ENCODE results near the gene DAB1. TPM values are rescaled to one million over a fixed set of nuclear protein-coding genes. Genes with fewer than 3 reads are reported as not detected.

Gene DAB1
- total and polyA plus RNA-seq, 10 of the 15 experiments (the other 5 are each of a cell fraction or from before 2014, with no cell fraction given) = 0.02 to 0.10 (median 0.03) TPM; not detected in 5

GRCh38 chr1:57262472-57262871, 161.4 kb downstream of the DAB1 start:
- H3K4me2 ChIP-seq (ENCODE audit: control insufficient read depth, insufficient read depth) = no peak overlapping the region
- H3K9me3 ChIP-seq (replicated peaks; ENCODE audit: control insufficient read depth, insufficient read depth, low read length) = no peaks in the 10 kb centered on the region
- TF ChIP-seq E2F4 (IDR thresholded peaks at IDR 0.05; ENCODE audit: low read depth, low read length) = no peak
- no peak for TF ChIP-seq RUNX3 (IDR thresholded peaks at IDR 0.05; ENCODE audit: low read length)
- TF ChIP-seq EP300 (IDR thresholded peaks at IDR 0.05; ENCODE audit: borderline replicate concordance in 1 of 2, control insufficient read depth in 1 of 2, low read depth in 2 of 2, low read length in 2 of 2) = no peak
- no peak for TF ChIP-seq NR2C2 (IDR thresholded peaks at IDR 0.05; ENCODE audit: borderline replicate concordance, control insufficient read depth, insufficient read length, low read depth)
- no peak for TF ChIP-seq KAT2A (conservative IDR thresholded peaks at IDR 0.05; ENCODE audit: control insufficient read depth, low read depth, low read length)
- TF ChIP-seq RBBP5 (conservative IDR thresholded peaks at IDR 0.05) = no peak
- TF ChIP-seq ZBTB4 (CRISPR knock-in tag; IDR thresholded peaks at IDR 0.05) = no peak
- no peak for TF ChIP-seq JUND (IDR thresholded peaks at IDR 0.05; ENCODE audit: low read depth, low read length)
- no peak for TF ChIP-seq WRNIP1 (IDR thresholded peaks at IDR 0.05; ENCODE audit: borderline replicate concordance, low read depth, low read length)
- TF ChIP-seq IRF4 (IDR thresholded peaks at IDR 0.05; ENCODE audit: low read depth, low read length) = no peak
- TF ChIP-seq, protein P1, sequence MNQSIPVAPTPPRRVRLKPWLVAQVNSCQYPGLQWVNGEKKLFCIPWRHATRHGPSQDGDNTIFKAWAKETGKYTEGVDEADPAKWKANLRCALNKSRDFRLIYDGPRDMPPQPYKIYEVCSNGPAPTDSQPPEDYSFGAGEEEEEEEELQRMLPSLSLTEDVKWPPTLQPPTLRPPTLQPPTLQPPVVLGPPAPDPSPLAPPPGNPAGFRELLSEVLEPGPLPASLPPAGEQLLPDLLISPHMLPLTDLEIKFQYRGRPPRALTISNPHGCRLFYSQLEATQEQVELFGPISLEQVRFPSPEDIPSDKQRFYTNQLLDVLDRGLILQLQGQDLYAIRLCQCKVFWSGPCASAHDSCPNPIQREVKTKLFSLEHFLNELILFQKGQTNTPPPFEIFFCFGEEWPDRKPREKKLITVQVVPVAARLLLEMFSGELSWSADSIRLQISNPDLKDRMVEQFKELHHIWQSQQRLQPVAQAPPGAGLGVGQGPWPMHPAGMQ (IDR thresholded peaks at IDR 0.05; ENCODE audit: borderline replicate concordance) = no peak
- no peak for TF ChIP-seq FOS (IDR thresholded peaks at IDR 0.05; ENCODE audit: borderline replicate concordance, extremely low read depth, insufficient read length)
- no peak for TF ChIP-seq ZNF24 (IDR thresholded peaks at IDR 0.05)
- TF ChIP-seq RELA (IDR thresholded peaks at IDR 0.05; ENCODE audit: borderline replicate concordance, partially characterized antibody) = no peak
- TF ChIP-seq ZNF207 (IDR thresholded peaks at IDR 0.05; ENCODE audit: borderline replicate concordance) = no peak
- no peak for TF ChIP-seq ZNF217 (IDR thresholded peaks at IDR 0.05)
- TF ChIP-seq SUZ12 (IDR thresholded peaks at IDR 0.05; ENCODE audit: unreplicated experiment) = no peak
- no peaks in the 10 kb centered on the region for H4K20me1 ChIP-seq (ENCODE audit: control insufficient read depth, insufficient read depth)
- ChIA-PET RAD21 (ENCODE audit: unreplicated experiment) (no interaction called here), POLR2A (no interaction called here), SMC1A (ENCODE audit: uncharacterized antibody, unreplicated experiment) (no interaction called here), CTCF (no interaction called here)
- ATAC-seq = no peak
- no peak overlapping the region for H3K9ac ChIP-seq (ENCODE audit: control insufficient read depth, insufficient read depth, low read length)
- no peak overlapping the region for H2AFZ ChIP-seq (ENCODE audit: control insufficient read depth, low read depth, low read length)
- H3K27ac ChIP-seq (ENCODE audit: control insufficient read depth, insufficient read depth) = no peak overlapping the region
- no peaks in the 10 kb centered on the region for H3K36me3 ChIP-seq (ENCODE audit: control insufficient read depth in 2 of 2, insufficient read depth in 2 of 2, low read length in 1 of 2)
- 61% methylated on average over 3 of the region's 3 CpGs for WGBS (ENCODE audit: insufficient coverage, insufficient replicate concordance, low lambda C conversion rate, missing lambda C conversion rate)
- H3K27me3 ChIP-seq (replicated peaks in 1 of 2; ENCODE audit: control insufficient read depth in 2 of 2, insufficient read depth in 2 of 2, low read length in 1 of 2) = no peaks in the 10 kb centered on the region
- no peak for FAIRE-seq
- no peak for DNase-seq (ENCODE audit: low read depth, low spot score)
- in situ Hi-C loops (cut with MboI) (no loop called here), intact Hi-C loops (cut with micrococcal nuclease; ENCODE audit: unreplicated experiment) (no loop called here)
- no TSS peak for BruUV-seq (replicated peaks)
- no peaks in the 10 kb centered on the region for H3K79me2 ChIP-seq (ENCODE audit: control insufficient read depth, insufficient read depth, low read length)
- no peak overlapping the region for H3K4me3 ChIP-seq
- no peaks in the 10 kb centered on the region for H3K4me1 ChIP-seq (ENCODE audit: control insufficient read depth, insufficient read depth, low read length)
